BE2C (cell line): ENCODE measurements around the gene WASHC2A.
"Not testable (repeated sequence)": the region's sequence is repeated elsewhere in the genome, so short reads cannot be mapped to it uniquely, and the experiment has no call there.

Source experiments
- DNase-seq: peaks from one replicate; pipeline ENCODE4 v3.0.0-alpha.2; 2020
- H3K27me3 ChIP-seq: fragments of 250-450 bp; sonication (Bioruptor Pico); 2 replicates; pipeline ENCODE4 v1.5.1; 2020; ENCODE audit warnings: mild to moderate bottlenecking
- H3K36me3 ChIP-seq: fragments of 250-450 bp; sonication (Bioruptor Pico); 2 replicates; pipeline ENCODE4 v1.5.1; 2020; ENCODE audit warnings: mild to moderate bottlenecking
- H3K4me1 ChIP-seq: fragments of 250-450 bp; sonication (Bioruptor Pico); 2 replicates; pipeline ENCODE4 v1.5.1; 2020
- H3K4me3 ChIP-seq: 2 replicates; pipeline ENCODE4 v1.5.1; 2011; ENCODE audit warnings: low read depth, low read length
- H3K9me3 ChIP-seq: fragments of 250-450 bp; sonication (Bioruptor Pico); 2 replicates; pipeline ENCODE4 v1.5.1; 2020
- TF ChIP-seq, protein P1 (sequence below): IDR thresholded peaks from 2 replicates; pipeline ENCODE4 v1.5.1; 2012; ENCODE audit warnings: mild to moderate bottlenecking, low read depth, low read length

WASHC2A gene

DNA sequence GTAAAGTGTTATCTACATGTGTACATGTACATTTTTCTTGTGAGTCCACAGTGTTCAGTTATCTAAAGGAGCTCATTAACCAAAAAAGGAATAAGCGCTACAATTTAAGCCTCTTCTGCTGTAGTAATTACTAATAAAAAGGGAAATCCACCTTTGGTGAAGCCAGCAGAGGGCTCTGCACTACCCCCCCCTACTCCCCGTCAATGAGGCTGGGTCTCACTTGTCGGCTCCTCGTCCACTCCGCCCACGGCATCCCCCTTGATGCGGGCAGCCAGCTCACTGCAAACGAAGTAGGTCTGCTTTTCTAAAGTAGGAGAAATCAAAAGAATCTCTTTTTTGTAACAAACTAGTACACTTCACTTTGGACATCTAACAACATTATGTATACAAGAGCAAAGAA is 4.7 kb upstream of the WASHC2A start:
- Histone ChIP-seq H3K4me1 (no peaks in the 10 kb centered on the region), H3K36me3 (no peaks in the 10 kb centered on the region), H3K4me3 (no peak overlapping the region), H3K27me3 (peaks cover under 1% of the 10 kb centered on the region; the same call in 1 of the 2 replicates), H3K9me3 (no peaks in the 10 kb centered on the region)
- DNase-seq, result no peak
- TF ChIP-seq, protein P1, sequence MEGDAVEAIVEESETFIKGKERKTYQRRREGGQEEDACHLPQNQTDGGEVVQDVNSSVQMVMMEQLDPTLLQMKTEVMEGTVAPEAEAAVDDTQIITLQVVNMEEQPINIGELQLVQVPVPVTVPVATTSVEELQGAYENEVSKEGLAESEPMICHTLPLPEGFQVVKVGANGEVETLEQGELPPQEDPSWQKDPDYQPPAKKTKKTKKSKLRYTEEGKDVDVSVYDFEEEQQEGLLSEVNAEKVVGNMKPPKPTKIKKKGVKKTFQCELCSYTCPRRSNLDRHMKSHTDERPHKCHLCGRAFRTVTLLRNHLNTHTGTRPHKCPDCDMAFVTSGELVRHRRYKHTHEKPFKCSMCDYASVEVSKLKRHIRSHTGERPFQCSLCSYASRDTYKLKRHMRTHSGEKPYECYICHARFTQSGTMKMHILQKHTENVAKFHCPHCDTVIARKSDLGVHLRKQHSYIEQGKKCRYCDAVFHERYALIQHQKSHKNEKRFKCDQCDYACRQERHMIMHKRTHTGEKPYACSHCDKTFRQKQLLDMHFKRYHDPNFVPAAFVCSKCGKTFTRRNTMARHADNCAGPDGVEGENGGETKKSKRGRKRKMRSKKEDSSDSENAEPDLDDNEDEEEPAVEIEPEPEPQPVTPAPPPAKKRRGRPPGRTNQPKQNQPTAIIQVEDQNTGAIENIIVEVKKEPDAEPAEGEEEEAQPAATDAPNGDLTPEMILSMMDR, result no peak

DNA sequence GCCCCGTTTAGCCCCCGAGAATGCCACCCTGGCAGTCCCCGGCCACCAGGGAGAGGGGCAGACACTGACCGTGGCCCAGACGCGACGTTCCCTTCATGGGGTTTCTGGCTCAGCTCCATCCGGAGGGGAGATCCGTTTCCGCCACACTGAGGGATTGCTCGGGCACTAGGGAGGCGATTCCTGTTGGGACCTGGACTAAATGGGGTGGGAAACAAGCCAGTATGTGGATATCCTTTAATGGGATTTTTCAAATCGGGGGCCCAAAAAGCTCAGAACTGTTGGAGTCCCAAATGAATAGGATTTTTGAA is 552 bp downstream of the WASHC2A start:
- H3K27me3 ChIP-seq, H3K9me3 ChIP-seq, H3K4me1 ChIP-seq, H3K36me3 ChIP-seq, DNase-seq: not testable (repeated sequence)
- H3K4me3 ChIP-seq, result peak overlapping the region; percentile 59

DNA sequence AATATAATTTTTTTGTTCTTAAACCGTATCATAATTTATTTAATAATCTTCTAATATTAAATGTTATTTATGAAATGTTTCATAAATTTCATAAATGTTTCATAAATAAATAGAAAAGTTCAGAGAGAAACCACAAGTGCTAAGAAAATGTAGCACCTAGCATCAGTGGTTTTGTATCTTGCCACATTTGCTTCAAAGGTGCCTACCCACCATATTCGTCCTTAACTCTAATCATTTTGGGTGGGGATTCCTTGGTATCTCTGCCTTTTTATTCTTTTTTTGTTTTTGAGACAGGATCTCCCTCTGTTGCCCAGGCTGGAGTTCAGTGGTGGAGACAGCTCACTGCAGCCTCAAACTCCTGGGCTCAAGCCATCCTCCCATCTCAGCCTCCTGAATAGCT is 7.4 kb downstream of the WASHC2A start:
- H3K27me3 ChIP-seq, H3K9me3 ChIP-seq, DNase-seq, H3K4me3 ChIP-seq, H3K4me1 ChIP-seq, H3K36me3 ChIP-seq: not testable (repeated sequence)

DNA sequence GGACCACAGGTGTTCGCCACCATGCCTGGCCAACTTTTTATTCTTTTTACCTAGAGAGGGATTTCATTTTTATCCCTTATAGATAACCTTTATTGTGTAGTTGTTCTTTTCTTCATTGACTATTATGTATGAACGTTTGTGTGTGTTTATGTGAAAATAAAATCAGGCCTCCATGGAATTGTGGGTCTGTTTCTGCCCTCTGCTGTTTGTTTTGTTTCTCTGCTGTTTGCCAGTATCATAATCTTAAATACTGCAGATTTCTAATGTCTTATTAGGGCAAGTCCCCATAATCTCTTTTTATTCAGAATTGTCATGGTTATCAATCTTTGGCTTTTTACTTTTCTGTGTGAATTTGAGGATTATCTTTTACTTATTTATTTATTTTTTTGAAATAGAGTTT is 7.8 kb downstream of the WASHC2A start:
- H3K4me3 ChIP-seq, H3K27me3 ChIP-seq, DNase-seq, H3K9me3 ChIP-seq, H3K4me1 ChIP-seq, H3K36me3 ChIP-seq: not testable (repeated sequence)

DNA sequence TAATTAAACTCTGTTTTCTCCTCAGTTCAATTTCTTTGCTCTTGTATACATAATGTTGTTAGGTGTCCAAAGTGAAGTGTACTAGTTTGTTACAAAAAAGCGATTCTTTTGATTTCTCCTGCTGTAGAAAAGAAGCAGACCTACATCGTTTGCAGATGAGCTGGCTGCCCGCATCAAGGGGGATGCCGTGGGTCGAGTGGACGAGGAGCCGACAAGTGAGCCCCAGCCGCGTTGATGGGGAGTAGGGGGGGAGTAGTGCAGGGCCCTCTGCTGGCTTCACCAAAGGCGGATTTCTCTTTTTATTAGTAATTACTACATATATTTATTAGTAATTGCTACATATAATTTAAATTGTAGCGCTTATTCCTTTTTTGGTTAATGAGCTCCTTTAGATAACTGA is 23.6 kb downstream of the WASHC2A start:
- not testable (repeated sequence) for H3K27me3 ChIP-seq, DNase-seq, H3K4me3 ChIP-seq, H3K36me3 ChIP-seq, H3K4me1 ChIP-seq, H3K9me3 ChIP-seq

DNA sequence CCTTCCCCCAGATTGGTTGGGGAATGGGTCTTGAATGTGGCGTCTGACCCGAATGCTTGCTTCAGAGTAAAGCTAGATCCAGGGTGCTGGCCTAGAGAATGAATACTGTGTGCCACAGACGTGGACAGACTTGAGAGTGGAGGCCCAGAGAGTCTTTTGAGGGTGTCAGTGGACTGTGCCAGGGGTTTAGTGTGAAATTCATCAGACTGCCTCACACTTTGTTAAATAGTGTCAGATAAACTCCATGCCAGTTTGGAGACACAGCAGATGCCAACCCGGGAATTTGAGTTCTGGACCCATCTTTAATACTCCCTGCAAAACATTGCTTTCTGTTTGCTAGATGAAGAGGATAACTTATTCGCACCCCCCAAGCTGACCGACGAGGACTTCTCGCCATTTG is 25.2 kb downstream of the WASHC2A start:
- H3K4me3 ChIP-seq, H3K27me3 ChIP-seq, H3K4me1 ChIP-seq, H3K36me3 ChIP-seq, DNase-seq, H3K9me3 ChIP-seq: not testable (repeated sequence)

DNA sequence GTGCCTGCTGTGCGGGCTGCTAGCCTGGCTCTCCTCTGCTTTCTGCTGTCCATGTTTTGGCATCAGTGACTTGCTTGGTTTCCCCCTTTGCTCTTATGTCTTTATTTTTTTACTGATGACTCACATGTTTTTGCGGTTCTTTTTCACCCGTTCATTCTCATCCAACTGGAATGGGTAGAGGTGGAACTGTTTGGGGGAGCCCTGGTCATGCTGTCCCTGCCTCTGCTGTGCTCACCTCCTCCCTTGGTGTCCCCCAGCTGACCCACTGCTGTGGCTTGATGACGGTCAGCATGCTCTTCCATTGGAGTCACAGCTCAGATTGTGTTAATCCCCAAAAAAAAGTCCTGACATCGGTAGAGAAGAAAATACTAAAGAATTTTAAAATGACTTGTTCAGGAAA is 26.9 kb downstream of the WASHC2A start:
- H3K4me3 ChIP-seq, H3K4me1 ChIP-seq, DNase-seq, H3K27me3 ChIP-seq, H3K36me3 ChIP-seq, H3K9me3 ChIP-seq: not testable (repeated sequence)

DNA sequence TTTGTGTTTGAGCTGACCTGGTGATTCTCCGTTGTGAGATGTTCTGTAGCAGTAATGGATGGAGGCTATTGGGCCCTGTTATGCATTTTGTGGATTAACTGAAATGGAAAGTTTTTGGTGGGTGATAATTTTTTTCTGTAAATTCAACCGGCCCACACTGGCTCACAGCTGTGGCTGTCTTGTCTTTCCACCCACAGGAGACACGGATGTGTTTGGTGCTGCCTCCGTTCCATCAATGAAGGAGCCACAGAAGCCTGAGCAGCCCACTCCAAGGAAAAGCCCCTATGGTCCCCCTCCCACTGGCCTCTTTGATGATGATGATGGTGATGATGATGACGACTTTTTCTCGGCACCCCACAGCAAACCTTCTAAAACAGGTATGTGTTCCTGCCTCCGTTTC is 27.6 kb downstream of the WASHC2A start:
- DNase-seq, H3K27me3 ChIP-seq, H3K4me3 ChIP-seq, H3K9me3 ChIP-seq, H3K36me3 ChIP-seq, H3K4me1 ChIP-seq: not testable (repeated sequence)

DNA sequence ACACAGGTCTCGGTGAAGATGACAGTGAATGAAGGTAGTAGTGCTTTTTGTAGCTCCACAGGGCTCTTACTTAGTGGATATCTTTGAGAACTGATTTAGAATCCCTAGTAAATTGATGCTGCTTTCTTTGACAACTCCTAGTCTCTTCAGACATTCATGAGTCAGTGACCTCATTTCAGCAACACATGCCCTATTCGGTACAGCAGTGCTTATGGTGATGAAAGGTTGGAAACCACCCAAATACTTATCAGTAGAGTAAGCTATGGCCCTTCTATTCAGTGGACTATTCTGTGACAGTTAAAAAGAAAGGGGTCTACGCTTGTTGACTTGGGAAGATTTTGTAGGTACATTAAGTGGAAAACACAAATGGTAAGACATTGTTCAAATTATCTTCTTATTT is 29.0 kb downstream of the WASHC2A start:
- not testable (repeated sequence) for H3K9me3 ChIP-seq, H3K27me3 ChIP-seq, DNase-seq, H3K4me1 ChIP-seq, H3K4me3 ChIP-seq, H3K36me3 ChIP-seq

DNA sequence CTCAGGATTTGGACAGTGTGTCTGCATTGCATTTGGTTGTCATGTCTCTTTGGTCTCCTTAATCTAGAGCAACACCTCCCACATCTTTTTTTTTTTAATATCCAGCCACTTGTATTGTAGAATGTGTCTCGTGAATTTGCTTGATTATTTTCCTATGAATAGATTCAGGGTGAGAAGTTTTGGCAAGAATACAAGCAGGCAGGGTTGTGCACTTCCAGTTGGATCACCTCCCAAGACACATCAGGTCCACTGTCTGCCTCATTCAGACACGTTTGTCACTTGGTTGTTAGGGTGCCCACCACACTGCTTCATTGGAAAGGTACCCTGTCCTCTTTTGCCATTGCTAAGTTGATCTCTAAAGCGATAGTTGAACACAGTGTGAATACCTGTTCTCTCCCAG is 30.9 kb downstream of the WASHC2A start:
- H3K4me3 ChIP-seq, H3K9me3 ChIP-seq, H3K4me1 ChIP-seq, DNase-seq, H3K27me3 ChIP-seq, H3K36me3 ChIP-seq: not testable (repeated sequence)

DNA sequence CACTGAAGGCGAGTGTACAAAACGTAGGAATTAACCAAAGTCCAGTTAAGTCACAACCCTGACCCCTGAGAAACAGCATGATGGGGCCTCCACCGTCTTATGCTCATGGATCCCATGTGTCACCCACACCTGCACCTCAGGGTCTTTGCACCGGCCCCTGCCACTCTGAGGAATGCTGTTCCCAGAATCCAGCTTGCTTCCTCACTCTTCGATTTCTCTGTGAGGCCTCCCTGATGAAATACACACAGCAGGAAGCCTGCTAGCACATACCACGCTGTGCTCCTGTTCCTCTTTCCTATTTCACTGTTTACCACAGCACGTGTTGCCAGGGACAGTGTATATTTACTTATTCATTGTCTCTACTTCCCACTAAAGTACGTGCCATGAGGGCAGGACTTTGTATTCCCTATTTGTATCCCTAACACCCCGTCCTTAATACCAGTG is 33.4 kb downstream of the WASHC2A start:
- not testable (repeated sequence) for DNase-seq, H3K4me3 ChIP-seq, H3K9me3 ChIP-seq, H3K36me3 ChIP-seq, H3K27me3 ChIP-seq, H3K4me1 ChIP-seq

DNA sequence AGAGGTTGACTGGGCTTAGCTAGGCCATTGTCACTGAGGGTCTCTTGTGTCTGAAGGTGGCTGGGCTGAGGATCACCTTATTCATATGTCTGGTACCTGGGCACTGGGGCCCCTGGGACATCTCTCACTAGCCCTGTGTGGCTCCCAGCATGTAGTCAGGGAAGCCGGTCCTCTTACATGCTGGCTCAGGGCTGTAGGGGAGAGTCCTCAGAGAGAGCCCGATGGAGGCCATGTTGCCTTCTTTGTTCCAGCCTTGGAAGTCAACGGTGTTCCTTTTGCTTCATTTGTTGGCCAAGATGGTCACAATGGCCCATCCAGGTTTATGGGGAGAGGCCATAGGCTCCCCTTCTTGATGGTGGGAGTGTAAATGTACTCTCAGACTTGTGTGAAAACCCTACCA is 34.0 kb downstream of the WASHC2A start:
- not testable (repeated sequence) for DNase-seq, H3K4me1 ChIP-seq, H3K4me3 ChIP-seq, H3K27me3 ChIP-seq, H3K9me3 ChIP-seq, H3K36me3 ChIP-seq

DNA sequence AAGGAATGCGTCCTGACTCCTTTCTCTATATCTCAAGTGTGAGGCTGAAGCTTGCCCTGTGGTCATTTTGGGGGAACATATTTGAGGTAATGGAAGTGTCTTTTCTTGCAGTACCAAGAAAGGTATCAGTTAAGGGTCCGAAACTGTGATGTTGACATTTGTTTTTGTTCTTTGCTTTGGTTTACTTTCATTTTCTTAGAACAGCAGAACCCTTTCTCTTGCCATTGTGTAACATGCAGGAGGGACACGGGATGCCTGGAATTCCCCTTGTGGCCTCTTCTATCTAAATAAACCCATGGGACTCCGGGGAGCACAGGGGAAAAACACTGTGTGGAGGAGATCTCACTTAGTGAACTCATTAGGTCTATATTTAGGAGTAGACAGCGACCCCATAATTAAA is 34.5 kb downstream of the WASHC2A start:
- not testable (repeated sequence) for H3K4me1 ChIP-seq, H3K9me3 ChIP-seq, DNase-seq, H3K27me3 ChIP-seq, H3K4me3 ChIP-seq, H3K36me3 ChIP-seq

DNA sequence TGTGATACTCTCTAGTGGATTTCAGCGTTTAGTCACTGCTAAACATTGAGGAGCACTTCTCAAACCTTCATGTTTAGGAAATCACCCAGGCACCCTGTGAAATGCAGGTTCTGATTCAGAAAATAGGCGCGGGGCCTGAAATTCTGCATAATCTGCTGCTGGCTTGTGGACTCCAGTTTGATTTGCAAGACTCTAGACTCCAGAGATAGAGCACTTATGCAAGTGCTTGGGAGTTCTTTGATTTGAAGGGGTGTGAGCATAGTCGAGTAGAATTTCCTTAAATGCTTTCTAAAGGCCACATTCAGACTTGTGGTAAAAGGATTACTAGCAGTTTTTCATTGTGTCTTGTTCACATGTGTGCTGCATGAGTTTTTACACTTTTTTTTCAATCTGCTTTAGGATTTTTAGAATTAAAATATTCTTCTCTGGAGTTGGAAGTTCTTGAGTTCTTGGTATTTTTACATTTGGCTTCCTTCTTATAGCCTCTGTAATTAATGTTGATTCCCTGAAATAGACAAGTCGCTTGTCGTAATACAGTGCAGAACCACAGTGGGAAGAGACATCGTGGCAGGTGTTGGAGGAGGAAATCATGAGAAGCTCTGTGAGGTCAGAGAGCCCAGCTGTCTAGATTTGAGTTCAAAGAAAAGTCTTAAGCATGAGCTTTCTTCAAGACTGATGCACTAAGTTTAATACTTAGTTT is 41.4 kb downstream of the WASHC2A start:
- H3K4me3 ChIP-seq, H3K4me1 ChIP-seq, DNase-seq, H3K36me3 ChIP-seq, H3K27me3 ChIP-seq, H3K9me3 ChIP-seq: not testable (repeated sequence)

DNA sequence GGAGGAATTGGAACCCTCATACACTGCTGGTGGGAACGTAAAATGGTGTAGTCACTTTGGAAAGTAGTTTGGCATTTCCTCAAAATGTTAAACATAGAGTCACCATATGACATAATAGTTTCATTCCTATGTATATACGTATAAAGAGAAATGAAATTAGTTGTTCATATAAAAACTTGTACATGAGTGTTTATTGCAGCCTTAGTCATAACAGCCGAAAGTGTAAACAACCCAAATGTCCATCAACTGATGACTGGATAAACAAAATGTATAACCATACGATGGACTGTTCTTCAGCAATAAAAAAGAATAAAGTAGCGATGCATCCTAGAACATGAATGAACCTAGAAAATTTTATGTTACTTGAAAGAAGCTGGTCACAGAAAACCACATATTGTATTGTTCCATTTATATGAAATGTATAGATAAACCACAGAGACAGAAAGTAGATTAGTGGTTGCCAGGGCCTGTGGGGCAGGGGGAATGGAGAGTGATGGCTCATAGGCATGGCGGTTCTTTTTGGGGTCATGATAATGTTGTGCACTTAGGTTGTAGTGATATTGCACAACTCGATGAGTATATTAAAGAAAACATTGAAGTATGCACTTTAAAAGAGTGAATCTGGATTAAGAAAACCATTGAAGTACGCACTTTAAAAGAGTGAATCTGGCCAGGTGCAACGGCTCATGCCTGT is 44.8 kb downstream of the WASHC2A start:
- DNase-seq, H3K9me3 ChIP-seq, H3K4me1 ChIP-seq, H3K36me3 ChIP-seq, H3K27me3 ChIP-seq, H3K4me3 ChIP-seq: not testable (repeated sequence)

DNA sequence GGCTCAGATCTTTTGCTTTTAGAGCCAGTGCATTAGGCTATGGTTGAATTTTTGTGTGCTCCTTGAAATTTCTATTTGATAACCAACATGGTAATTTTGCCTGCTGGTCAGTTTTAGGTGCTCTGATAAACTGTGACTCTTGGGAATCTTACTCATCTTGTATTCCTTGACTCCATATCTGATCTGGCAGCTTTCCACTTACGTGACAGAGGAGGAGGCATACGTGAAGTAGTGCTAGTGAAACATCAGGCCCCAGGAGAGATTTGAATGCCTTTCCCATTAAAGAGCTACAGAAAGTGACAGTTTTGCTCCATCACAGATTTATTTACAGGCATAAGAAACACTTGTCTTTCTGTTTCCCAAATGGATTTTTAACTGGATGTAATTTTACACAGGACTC is 59.0 kb downstream of the WASHC2A start:
- H3K4me1 ChIP-seq, H3K36me3 ChIP-seq, DNase-seq, H3K9me3 ChIP-seq, H3K4me3 ChIP-seq, H3K27me3 ChIP-seq: not testable (repeated sequence)
